ENCODE data around the gene STX1B. TPM values are rescaled to one million over a fixed set of nuclear protein-coding genes. Genes with fewer than 3 reads are reported as not detected.

The STX1B gene
- total RNA-seq, 4 donors from 2014 or later, result 0.92 to 2.6 (median 1.8) TPM

- H3K27ac ChIP-seq (replicated peaks in 1 of 4), result no peak overlapping the region
- H3K27me3 ChIP-seq, result peaks cover 0 to 20% (median 0%) of the 10 kb centered on the region in 4 donors
- no peaks in the 10 kb centered on the region for H3K36me3 ChIP-seq
- intact Hi-C loops (cut with DNase I), result no loop called here
- TF ChIP-seq EP300 (IDR thresholded peaks at IDR 0.05) (no peak), POLR2AphosphoS5 (IDR thresholded peaks at IDR 0.05) (no peak), POLR2A (IDR thresholded peaks at IDR 0.05; ENCODE audit: low read depth) (no peak)
- DNase-seq (ENCODE audit: extremely low spot score), result no peak
- H3K4me1 ChIP-seq, result peaks cover 0 to 3% (median under 1%) of the 10 kb centered on the region in 4 donors
- 80% methylated on average over 8 of the region's 9 CpGs for WGBS
- H3K4me3 ChIP-seq, result no peak overlapping the region
- H3K9me3 ChIP-seq, result no peaks in the 10 kb centered on the region
Measured at GRCh38 chr16:31002862-31003341, 7.5 kb downstream of the STX1B start.

- intact Hi-C loops (cut with DNase I), result no loop called here
- H3K9me3 ChIP-seq, result no peaks in the 10 kb centered on the region
- no peak for TF ChIP-seq POLR2AphosphoS5 (IDR thresholded peaks at IDR 0.05)
- TF ChIP-seq, protein P1, sequence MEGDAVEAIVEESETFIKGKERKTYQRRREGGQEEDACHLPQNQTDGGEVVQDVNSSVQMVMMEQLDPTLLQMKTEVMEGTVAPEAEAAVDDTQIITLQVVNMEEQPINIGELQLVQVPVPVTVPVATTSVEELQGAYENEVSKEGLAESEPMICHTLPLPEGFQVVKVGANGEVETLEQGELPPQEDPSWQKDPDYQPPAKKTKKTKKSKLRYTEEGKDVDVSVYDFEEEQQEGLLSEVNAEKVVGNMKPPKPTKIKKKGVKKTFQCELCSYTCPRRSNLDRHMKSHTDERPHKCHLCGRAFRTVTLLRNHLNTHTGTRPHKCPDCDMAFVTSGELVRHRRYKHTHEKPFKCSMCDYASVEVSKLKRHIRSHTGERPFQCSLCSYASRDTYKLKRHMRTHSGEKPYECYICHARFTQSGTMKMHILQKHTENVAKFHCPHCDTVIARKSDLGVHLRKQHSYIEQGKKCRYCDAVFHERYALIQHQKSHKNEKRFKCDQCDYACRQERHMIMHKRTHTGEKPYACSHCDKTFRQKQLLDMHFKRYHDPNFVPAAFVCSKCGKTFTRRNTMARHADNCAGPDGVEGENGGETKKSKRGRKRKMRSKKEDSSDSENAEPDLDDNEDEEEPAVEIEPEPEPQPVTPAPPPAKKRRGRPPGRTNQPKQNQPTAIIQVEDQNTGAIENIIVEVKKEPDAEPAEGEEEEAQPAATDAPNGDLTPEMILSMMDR (IDR thresholded peaks at IDR 0.05), result no peak
- TF ChIP-seq EP300 (IDR thresholded peaks at IDR 0.05), result no peak
- TF ChIP-seq POLR2A (IDR thresholded peaks at IDR 0.05; ENCODE audit: low read depth), result no peak
Measured at GRCh38 chr16:31002250-31002700, 8.2 kb downstream of the STX1B start.

GRCh38 chr16:31001507-31002249 lies 8.8 kb downstream of the STX1B start:
- no peak overlapping the region for H3K27ac ChIP-seq (replicated peaks in 1 of 4)
- intact Hi-C loops (cut with DNase I), result no loop called here
- H3K36me3 ChIP-seq, result no peaks in the 10 kb centered on the region
- peaks cover 0 to 8% (median 0%) of the 10 kb centered on the region in 4 donors for H3K27me3 ChIP-seq
- DNase-seq (ENCODE audit: extremely low spot score), result no peak
- H3K9me3 ChIP-seq, result no peaks in the 10 kb centered on the region
- no peak overlapping the region for H3K4me3 ChIP-seq
- TF ChIP-seq, protein P1 (IDR thresholded peaks at IDR 0.05), result no peak
- TF ChIP-seq POLR2AphosphoS5 (IDR thresholded peaks at IDR 0.05) (no peak), POLR2A (IDR thresholded peaks at IDR 0.05; ENCODE audit: low read depth) (no peak), EP300 (IDR thresholded peaks at IDR 0.05) (no peak)
- peaks cover 8 to 14% (median 13%) of the 10 kb centered on the region in 4 donors for H3K4me1 ChIP-seq
- WGBS, result 64% methylated on average over 15 of the region's 16 CpGs

More at GRCh38 chr16:31002250-31002700, 8.2 kb downstream of the STX1B start:
- peaks cover 5 to 9% (median 7%) of the 10 kb centered on the region in 4 donors for H3K4me1 ChIP-seq
- 72% methylated on average over 4 of the region's 10 CpGs for WGBS
- H3K27me3 ChIP-seq, result peaks cover 0 to 14% (median 0%) of the 10 kb centered on the region in 4 donors
- no peaks in the 10 kb centered on the region for H3K36me3 ChIP-seq
- H3K4me3 ChIP-seq, result no peak overlapping the region
- DNase-seq (ENCODE audit: extremely low spot score), result no peak
- no peak overlapping the region for H3K27ac ChIP-seq (replicated peaks in 1 of 4)

DNA sequence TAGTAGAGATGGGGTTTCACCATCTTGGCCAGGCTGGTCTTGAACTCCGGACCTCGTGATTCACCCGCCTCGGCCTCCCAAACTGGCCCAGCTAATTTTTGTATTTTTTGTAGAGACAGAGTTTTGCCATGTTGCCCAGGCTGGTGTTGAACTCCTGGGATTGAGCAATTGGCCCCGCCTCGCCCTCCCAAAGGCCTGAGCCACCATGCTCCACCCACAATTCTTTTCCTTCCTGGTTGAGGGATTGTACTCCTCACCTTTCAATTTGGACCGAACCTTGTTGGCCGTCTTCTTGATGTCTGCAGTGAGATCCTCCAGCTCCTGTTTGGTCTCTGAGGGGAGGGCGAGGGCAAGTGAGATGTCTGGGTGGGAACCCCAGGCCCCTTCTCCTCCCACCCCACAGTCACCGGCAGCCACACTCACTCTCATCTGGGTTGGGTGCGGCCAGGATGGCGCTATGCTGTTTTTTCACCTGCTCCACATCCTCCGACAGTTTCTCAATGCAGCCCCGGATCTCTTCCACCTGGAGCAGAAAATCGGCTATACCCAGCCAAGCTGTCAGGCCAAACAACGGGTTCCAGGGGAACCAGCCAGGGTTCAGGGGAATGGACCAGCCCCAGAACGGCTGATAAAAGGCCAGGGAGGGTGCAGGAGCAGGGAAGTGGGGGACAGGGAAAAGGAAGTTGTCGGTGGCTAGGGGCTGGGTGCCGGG lies 9.6 kb downstream of the STX1B start:
- intact Hi-C loops (cut with DNase I), result no loop called here
- H3K27me3 ChIP-seq, result peaks cover 0 to 7% (median 0%) of the 10 kb centered on the region in 4 donors
- no peak for DNase-seq (ENCODE audit: extremely low spot score)
- H3K4me1 ChIP-seq, result peaks cover 13 to 23% (median 20%) of the 10 kb centered on the region in 4 donors
- 85% methylated on average over 17 of the region's 19 CpGs for WGBS
- H3K4me3 ChIP-seq, result no peak overlapping the region
- TF ChIP-seq POLR2AphosphoS5 (IDR thresholded peaks at IDR 0.05) (no peak), POLR2A (IDR thresholded peaks at IDR 0.05; ENCODE audit: low read depth) (no peak), EP300 (IDR thresholded peaks at IDR 0.05) (no peak)
- TF ChIP-seq, protein P1 (IDR thresholded peaks at IDR 0.05), result no peak
- H3K36me3 ChIP-seq, result no peaks in the 10 kb centered on the region
- no peaks in the 10 kb centered on the region for H3K9me3 ChIP-seq
- H3K27ac ChIP-seq (replicated peaks in 1 of 4), result no peak overlapping the region

Data from esophagus muscularis mucosa (tissue), 4 donors.